ENCODE results near the gene TMEM145.

The TMEM145 gene

GRCh38 chr19:42366673-42367072 lies 53.6 kb downstream of the TMEM145 start:
- FAIRE-seq: no peak

DNA sequence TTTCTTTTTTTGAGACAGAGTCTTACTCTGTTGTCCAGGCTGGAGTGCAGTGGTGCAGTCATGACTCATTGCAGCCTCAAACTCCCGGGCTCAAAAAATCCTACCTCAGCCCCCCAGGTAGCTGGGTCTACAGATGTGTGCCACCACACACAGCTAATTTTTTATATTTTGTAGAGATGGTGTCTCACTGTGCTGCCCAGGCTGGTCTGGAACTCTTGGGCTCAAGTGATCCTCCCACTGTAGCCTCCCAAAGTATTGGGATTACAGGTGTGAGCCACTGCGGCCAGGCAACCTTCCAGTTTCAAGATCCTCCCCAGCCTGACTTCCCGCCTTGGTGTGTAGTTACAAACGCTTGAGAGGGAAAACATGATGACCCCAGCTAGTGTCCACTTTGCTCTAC lies 54.8 kb downstream of the TMEM145 start:
- no peak for FAIRE-seq

DNA sequence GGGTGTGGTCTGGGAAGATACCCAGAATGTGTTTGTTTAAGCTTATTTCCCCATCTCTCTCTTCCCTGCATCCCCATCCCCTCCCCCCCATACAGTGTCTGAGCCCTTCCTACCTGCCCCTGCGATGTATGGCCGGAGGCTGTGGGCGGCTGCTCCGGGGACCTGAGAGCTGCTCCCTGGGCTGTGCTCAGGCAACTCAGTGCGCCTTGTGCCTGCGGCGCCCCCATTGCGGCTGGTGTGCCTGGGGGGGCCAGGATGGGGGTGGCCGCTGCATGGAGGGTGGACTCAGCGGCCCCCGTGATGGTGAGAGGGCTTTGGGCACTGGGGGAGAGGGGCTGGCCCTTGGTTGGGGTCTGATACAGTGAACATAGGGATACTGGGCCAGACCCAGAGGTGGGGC lies 55.3 kb downstream of the TMEM145 start:
- no peak for FAIRE-seq

DNA sequence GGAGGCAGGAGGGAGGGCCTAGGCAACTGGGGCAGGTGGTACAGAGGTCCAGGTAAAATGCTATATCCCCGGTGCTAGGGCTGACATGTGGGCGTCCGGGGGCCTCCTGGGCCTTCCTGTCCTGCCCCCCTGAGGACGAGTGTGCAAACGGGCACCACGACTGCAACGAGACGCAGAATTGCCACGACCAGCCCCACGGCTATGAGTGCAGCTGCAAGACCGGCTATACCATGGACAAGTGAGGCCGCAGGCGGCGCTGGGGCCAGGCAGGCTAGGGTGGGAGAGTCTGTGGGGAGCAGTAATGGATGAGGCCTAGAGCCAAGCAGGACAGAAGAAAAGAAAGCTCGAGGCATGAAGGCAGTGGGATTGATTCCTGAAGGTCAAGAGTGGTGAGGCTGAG lies 55.7 kb downstream of the TMEM145 start:
- FAIRE-seq: no peak

- FAIRE-seq: no peak
These were observed 56.4 kb downstream of the TMEM145 start for GRCh38 chr19:42369433-42370067.

GRCh38 chr19:42370068-42370520 lies 57.0 kb downstream of the TMEM145 start:
- no peak for FAIRE-seq

GRCh38 chr19:42370626-42371175 lies 57.6 kb downstream of the TMEM145 start:
- FAIRE-seq: no peak
